OCI-LY7 (cell line): ENCODE results near the gene CSNK1E. TPM values are rescaled to one million over a fixed set of nuclear protein-coding genes. Genes with fewer than 3 reads are reported as not detected.

Experiments used
- BruUV-seq: library from RNA; stranded (reverse); fragments of 400-500 nt; replicated peaks from 2 replicates; lab custom pipeline; 2021; lab: Mats Ljungman, UMichigan
- CTCF ChIA-PET: fragments of 300-600 bp; sonication (Branson Sonifier 250); formaldehyde crosslinking; loops from one replicate; lab custom pipeline; 2022; ENCODE audit warnings: antibody characterized with exemption; ENCODE audit not compliant: unreplicated experiment; lab: Charles Lee
- POLR2A ChIA-PET: fragments of 300-600 bp; sonication (Branson Sonifier 250); formaldehyde crosslinking; loops from one replicate; lab custom pipeline; 2022; ENCODE audit warnings: antibody characterized with exemption; lab: Charles Lee
- DNase-seq: peaks from one replicate; pipeline ENCODE4 v3.0.0-alpha.2; 2015; ENCODE audit warnings: low spot score
- H2AFZ ChIP-seq: fragments of 200-600 bp; sonication (generic), shearing (Covaris generic); 2 replicates; pipeline ENCODE4 v1.6.1; 2014; ENCODE audit warnings: mild to moderate bottlenecking, antibody characterized with exemption, low read length, moderate library complexity
- H3K27ac ChIP-seq: fragments of 200-600 bp; sonication (generic); 2 replicates; pipeline ENCODE4 v1.5.1; 2014; ENCODE audit warnings: mixed run types, low read depth, mild to moderate bottlenecking, moderate library complexity, low read length, inconsistent platforms; ENCODE audit not compliant: poor library complexity, severe bottlenecking
- H3K36me3 ChIP-seq: fragments of 200-600 bp; sonication (generic); 2 replicates; pipeline ENCODE4 v1.6.1; 2014; ENCODE audit warnings: mild to moderate bottlenecking, antibody characterized with exemption, low read length, moderate library complexity, mixed read lengths; ENCODE audit not compliant: insufficient read depth
- H3K4me1 ChIP-seq: fragments of 200-600 bp; sonication (generic); 2 replicates; pipeline ENCODE4 v1.5.1; 2014; ENCODE audit warnings: mild to moderate bottlenecking, low read length; ENCODE audit not compliant: insufficient read depth, poor library complexity, severe bottlenecking
- H3K4me2 ChIP-seq: fragments of 200-600 bp; sonication (generic); 2 replicates; pipeline ENCODE4 v1.6.1; 2014; ENCODE audit warnings: mild to moderate bottlenecking, low read length
- H3K4me3 ChIP-seq: fragments of 200-600 bp; sonication (generic); 2 replicates; pipeline ENCODE4 v1.5.1; 2014; ENCODE audit warnings: mild to moderate bottlenecking, low read depth, low read length; ENCODE audit not compliant: poor library complexity, severe bottlenecking
- H3K79me2 ChIP-seq: fragments of 200-600 bp; sonication (generic); 2 replicates; pipeline ENCODE4 v1.6.1; 2016; ENCODE audit warnings: low read depth, mild to moderate bottlenecking, low read length, moderate library complexity, mixed read lengths; ENCODE audit not compliant: insufficient read depth
- H3K9me2 ChIP-seq: fragments of 200-600 bp; sonication (generic); 2 replicates; pipeline ENCODE4 v1.6.1; 2016; ENCODE audit warnings: mild to moderate bottlenecking, low read length, mixed read lengths; ENCODE audit not compliant: insufficient read depth
- H3K9me3 ChIP-seq: fragments of 200-600 bp; sonication (generic); 2 replicates; pipeline ENCODE4 v1.6.1; 2014; ENCODE audit warnings: mild to moderate bottlenecking, mixed run types, low read length, mixed read lengths
- H4K20me1 ChIP-seq: fragments of 200-600 bp; sonication (generic); 2 replicates; pipeline ENCODE4 v1.6.1; 2014; ENCODE audit warnings: mild to moderate bottlenecking, antibody characterized with exemption, low read length, moderate library complexity, mixed read lengths; ENCODE audit not compliant: insufficient read depth
- CTCF ChIP-seq: fragments of 200-600 bp; sonication (generic); conservative IDR thresholded peaks from 2 replicates; pipeline ENCODE4 v1.5.1; 2014; ENCODE audit warnings: mild to moderate bottlenecking, antibody characterized with exemption, low read length, moderate library complexity, mixed read lengths
- EZH2phosphoT487 ChIP-seq: fragments of 200-600 bp; sonication (generic); IDR thresholded peaks from 2 replicates; pipeline ENCODE4 v1.6.1; 2018; ENCODE audit warnings: low read depth, borderline replicate concordance, mild to moderate bottlenecking, mixed run types, antibody characterized with exemption, low read length, moderate library complexity, mixed read lengths
- intact Hi-C: fragments of 100-400 bp; cut with micrococcal nuclease; formaldehyde crosslinking; loops from one replicate; pipeline ENCODE4 v1.10.0; 2022; ENCODE audit not compliant: unreplicated experiment
- total RNA-seq, 2 experiments: library from RNA; depleted of rRNA in 1 of 2; stranded (reverse); fragments of >200 nt in 1 of 2; shearing (Covaris generic) in 1 of 2; gene quantifications; 2 replicates each; pipeline ENCODE4 v1.2.3, GENCODE V29; 2014 to 2022

The CSNK1E gene
- total RNA-seq, 2 experiments from 2014 or later: 182 to 203 TPM

DNA sequence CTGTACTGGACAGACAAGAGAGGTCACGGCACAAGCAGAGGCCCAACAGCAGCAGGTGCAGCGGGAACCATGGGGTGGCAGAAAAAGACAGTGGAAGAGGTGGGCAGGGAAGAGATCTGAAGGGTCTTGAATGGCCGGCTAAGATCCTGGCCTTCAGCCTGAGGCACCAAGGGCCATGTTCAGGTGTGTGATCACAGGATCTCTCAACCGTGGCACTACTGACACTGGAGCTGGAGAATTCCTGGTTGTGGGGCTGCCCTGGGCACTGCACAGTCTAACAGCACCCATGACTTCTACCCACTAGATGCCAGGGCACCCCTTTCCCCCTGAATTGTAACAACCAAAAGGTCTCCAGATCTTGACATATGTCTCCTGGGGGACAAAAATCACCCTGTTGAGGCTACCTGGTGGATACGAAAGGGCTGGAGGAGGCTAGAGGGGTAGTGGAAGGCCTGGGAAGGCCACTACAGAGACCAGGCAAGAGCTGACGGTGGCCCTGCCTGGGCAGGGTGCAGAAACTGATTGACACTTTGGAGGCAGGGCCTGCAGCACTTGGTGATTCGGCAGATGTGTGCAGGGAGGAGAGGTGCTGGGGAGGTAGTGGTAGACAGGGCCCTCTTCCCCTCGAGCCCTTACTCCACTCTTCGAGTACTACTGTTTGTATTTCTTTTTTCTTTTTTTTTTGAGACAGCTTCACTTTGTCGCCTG, 8.3 kb downstream of the CSNK1E start:
- Histone ChIP-seq H4K20me1 (peaks cover 16% of the 10 kb centered on the region; the same call in 1 of the 2 replicates), H3K4me1 (peaks cover 72% of the 10 kb centered on the region), H3K9me2 (no peaks in the 10 kb centered on the region), H2AFZ (no peak overlapping the region), H3K4me2 (no peak overlapping the region), H3K27ac (no peak overlapping the region), H3K36me3 (peaks cover 76% of the 10 kb centered on the region), H3K79me2 (peaks cover 90% of the 10 kb centered on the region), H3K9me3 (no peaks in the 10 kb centered on the region), H3K4me3 (no peak overlapping the region)
- CTCF ChIA-PET: no interaction called here
- DNase-seq: no peak
- POLR2A ChIA-PET: no interaction called here
- TF ChIP-seq EZH2phosphoT487 (no peak), CTCF (no peak)
- intact Hi-C loops: no loop called here
- BruUV-seq: no TSS peak

GRCh38 chr22:38305471-38306448, 11.5 kb downstream of the CSNK1E start:
- CTCF ChIA-PET: no interaction called here
- Histone ChIP-seq H2AFZ (0 out of 2 replicates have a peak overlapping the region, but pooled peaks have one; percentile 7), H3K79me2 (peaks cover 69% of the 10 kb centered on the region), H3K4me2 (peak overlapping the region; percentile 80), H3K4me3 (peak overlapping the region; percentile 40), H3K4me1 (peaks cover 41% of the 10 kb centered on the region), H3K36me3 (peaks cover 77% of the 10 kb centered on the region), H4K20me1 (peaks cover 11% of the 10 kb centered on the region; the same call in 1 of the 2 replicates), H3K9me2 (no peaks in the 10 kb centered on the region), H3K27ac (peak overlapping the region; percentile 78), H3K9me3 (no peaks in the 10 kb centered on the region)
- intact Hi-C loops: no loop called here
- peak; percentile 73 for DNase-seq
- no peak for TF ChIP-seq EZH2phosphoT487
- peak; percentile 61 for TF ChIP-seq CTCF
- BruUV-seq: no TSS peak
- POLR2A ChIA-PET: interaction anchor here (0.7 to 0.8 kb wide), 2 partner anchors 9 to 248 kb away, joined by 3 read pairs; no protein-coding TSS in a partner anchor
